ENCODE measurements around the gene PITPNC1.

Gene PITPNC1

DNA sequence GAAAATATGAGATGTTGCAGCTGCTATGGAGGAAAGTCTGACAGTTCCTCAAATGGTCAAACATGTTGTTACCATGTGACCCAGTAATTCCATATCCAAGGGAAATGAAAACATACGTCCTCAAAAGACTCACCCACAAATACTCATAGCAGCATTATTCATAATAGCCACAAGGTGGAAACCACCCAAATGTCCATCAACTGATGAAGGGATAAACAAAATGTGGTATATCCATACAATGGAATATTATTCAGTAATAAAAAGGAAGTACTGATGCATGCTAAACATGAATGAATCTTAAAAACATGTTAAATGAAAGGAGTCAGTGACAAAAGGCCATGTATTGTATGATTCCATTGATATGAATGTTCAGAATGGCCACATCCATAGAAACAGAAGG is 140.2 kb downstream of the PITPNC1 start:
- DNase-seq (ENCODE audit: low read depth, low spot score): no peak
- H3K4me1 ChIP-seq (ENCODE audit: insufficient read depth, insufficient read length): peaks cover 12% of the 10 kb centered on the region
- TF ChIP-seq YY1 (IDR thresholded peaks at IDR 0.05; ENCODE audit: insufficient read depth, insufficient read length) (no peak), ZNF274 (IDR thresholded peaks at IDR 0.05; ENCODE audit: low read depth, low read length) (no peak), SUZ12 (IDR thresholded peaks at IDR 0.05; ENCODE audit: extremely low read depth, insufficient read depth, insufficient read length) (no peak)
- no peak overlapping the region for H3K9ac ChIP-seq (ENCODE audit: insufficient read length, low read depth)
- H3K36me3 ChIP-seq (ENCODE audit: insufficient read depth, insufficient read length, low read length): no peaks in the 10 kb centered on the region
- peaks cover 5% of the 10 kb centered on the region; the same call in 1 of the 2 replicates for H3K9me3 ChIP-seq (ENCODE audit: insufficient read depth, low read length)
- no peaks in the 10 kb centered on the region for H3K27me3 ChIP-seq (ENCODE audit: insufficient read depth, insufficient read length)
- no peak overlapping the region for H3K4me3 ChIP-seq (ENCODE audit: insufficient read length, low read depth)

GRCh38 chr17:67518876-67519275 is 141.8 kb downstream of the PITPNC1 start:
- Histone ChIP-seq H3K9ac (ENCODE audit: insufficient read length, low read depth) (no peak overlapping the region), H3K9me3 (ENCODE audit: insufficient read depth, low read length) (peaks cover 5% of the 10 kb centered on the region; the same call in 1 of the 2 replicates), H3K4me3 (ENCODE audit: insufficient read length, low read depth) (no peak overlapping the region), H3K36me3 (ENCODE audit: insufficient read depth, insufficient read length, low read length) (no peaks in the 10 kb centered on the region), H3K4me1 (ENCODE audit: insufficient read depth, insufficient read length) (peaks cover 12% of the 10 kb centered on the region), H3K27me3 (ENCODE audit: insufficient read depth, insufficient read length) (no peaks in the 10 kb centered on the region)
- no peak for DNase-seq (ENCODE audit: low read depth, low spot score)
- TF ChIP-seq SUZ12 (IDR thresholded peaks at IDR 0.05; ENCODE audit: extremely low read depth, insufficient read depth, insufficient read length) (no peak), YY1 (IDR thresholded peaks at IDR 0.05; ENCODE audit: insufficient read depth, insufficient read length) (no peak)

- Histone ChIP-seq H3K4me1 (ENCODE audit: insufficient read depth, insufficient read length) (peaks cover 12% of the 10 kb centered on the region), H3K9ac (ENCODE audit: insufficient read length, low read depth) (no peak overlapping the region), H3K36me3 (ENCODE audit: insufficient read depth, insufficient read length, low read length) (no peaks in the 10 kb centered on the region), H3K9me3 (ENCODE audit: insufficient read depth, low read length) (peaks cover 5% of the 10 kb centered on the region; the same call in 1 of the 2 replicates), H3K27me3 (ENCODE audit: insufficient read depth, insufficient read length) (no peaks in the 10 kb centered on the region), H3K4me3 (ENCODE audit: insufficient read length, low read depth) (no peak overlapping the region)
- peak; percentile 48 for DNase-seq (ENCODE audit: low read depth, low spot score)
- TF ChIP-seq YY1 (IDR thresholded peaks at IDR 0.05; ENCODE audit: insufficient read depth, insufficient read length): no peak
- TF ChIP-seq ZNF274 (IDR thresholded peaks at IDR 0.05; ENCODE audit: low read depth, low read length): no peak
- TF ChIP-seq SUZ12 (IDR thresholded peaks at IDR 0.05; ENCODE audit: extremely low read depth, insufficient read depth, insufficient read length): no peak
Measured at GRCh38 chr17:67519801-67520251, 142.7 kb downstream of the PITPNC1 start.

GRCh38 chr17:67520252-67520906 is 143.3 kb downstream of the PITPNC1 start:
- H3K9me3 ChIP-seq (ENCODE audit: insufficient read depth, low read length): peaks cover 5% of the 10 kb centered on the region; the same call in 1 of the 2 replicates
- H3K4me3 ChIP-seq (ENCODE audit: insufficient read length, low read depth): no peak overlapping the region
- no peaks in the 10 kb centered on the region for H3K36me3 ChIP-seq (ENCODE audit: insufficient read depth, insufficient read length, low read length)
- H3K9ac ChIP-seq (ENCODE audit: insufficient read length, low read depth): no peak overlapping the region
- H3K4me1 ChIP-seq (ENCODE audit: insufficient read depth, insufficient read length): peaks cover 12% of the 10 kb centered on the region
- no peak for DNase-seq (ENCODE audit: low read depth, low spot score)
- H3K27me3 ChIP-seq (ENCODE audit: insufficient read depth, insufficient read length): no peaks in the 10 kb centered on the region
- TF ChIP-seq YY1 (IDR thresholded peaks at IDR 0.05; ENCODE audit: insufficient read depth, insufficient read length): no peak
- no peak for TF ChIP-seq SUZ12 (IDR thresholded peaks at IDR 0.05; ENCODE audit: extremely low read depth, insufficient read depth, insufficient read length)
- no peak for TF ChIP-seq ZNF274 (IDR thresholded peaks at IDR 0.05; ENCODE audit: low read depth, low read length)

DNA sequence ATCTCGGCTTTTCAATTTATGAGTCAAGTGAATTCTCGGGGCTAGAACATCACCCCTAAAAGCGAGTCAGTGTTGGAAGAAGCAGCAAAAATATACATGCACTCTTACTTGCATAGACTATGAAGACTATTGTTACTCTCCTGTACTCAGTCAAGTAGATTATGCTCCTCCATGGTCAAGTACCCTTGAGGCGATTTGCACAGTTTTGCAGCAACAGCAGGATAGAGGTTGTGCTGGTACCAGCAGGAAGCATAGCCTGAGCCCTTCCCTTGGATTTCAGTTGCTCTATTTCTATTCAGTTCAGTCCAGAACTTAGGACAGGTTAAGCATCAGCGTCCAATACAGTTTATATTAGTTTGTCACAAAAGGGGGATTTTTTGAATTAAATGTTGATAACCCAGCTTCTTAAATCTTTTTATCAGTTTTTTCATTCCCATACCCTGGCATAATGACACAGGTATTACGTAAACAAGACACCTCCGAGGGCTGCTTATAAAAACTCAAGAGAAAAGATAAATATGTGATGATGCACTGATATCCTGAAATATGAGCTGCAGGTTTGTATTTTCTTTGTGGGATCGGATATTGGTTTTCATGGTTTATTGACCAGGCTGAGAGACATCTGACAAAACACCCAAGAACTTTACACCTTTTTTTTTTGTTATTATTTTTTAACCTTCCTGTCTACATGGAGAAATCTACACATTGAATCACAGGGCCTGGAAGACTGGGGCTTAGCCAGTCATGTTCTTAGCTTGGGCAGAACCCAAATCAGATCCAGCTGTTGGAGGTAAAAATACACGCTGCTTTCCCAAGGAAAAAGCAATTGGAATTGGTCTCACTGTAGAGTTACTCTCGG is 144.1 kb downstream of the PITPNC1 start:
- H3K27me3 ChIP-seq (ENCODE audit: insufficient read depth, insufficient read length): no peaks in the 10 kb centered on the region
- no peaks in the 10 kb centered on the region for H3K36me3 ChIP-seq (ENCODE audit: insufficient read depth, insufficient read length, low read length)
- no peak overlapping the region for H3K4me3 ChIP-seq (ENCODE audit: insufficient read length, low read depth)
- DNase-seq (ENCODE audit: low read depth, low spot score): no peak
- H3K9me3 ChIP-seq (ENCODE audit: insufficient read depth, low read length): peaks cover 5% of the 10 kb centered on the region; the same call in 1 of the 2 replicates
- H3K9ac ChIP-seq (ENCODE audit: insufficient read length, low read depth): no peak overlapping the region
- TF ChIP-seq ZNF274 (IDR thresholded peaks at IDR 0.05; ENCODE audit: low read depth, low read length) (no peak), YY1 (IDR thresholded peaks at IDR 0.05; ENCODE audit: insufficient read depth, insufficient read length) (no peak), SUZ12 (IDR thresholded peaks at IDR 0.05; ENCODE audit: extremely low read depth, insufficient read depth, insufficient read length) (no peak)
- H3K4me1 ChIP-seq (ENCODE audit: insufficient read depth, insufficient read length): peaks cover 12% of the 10 kb centered on the region

DNA sequence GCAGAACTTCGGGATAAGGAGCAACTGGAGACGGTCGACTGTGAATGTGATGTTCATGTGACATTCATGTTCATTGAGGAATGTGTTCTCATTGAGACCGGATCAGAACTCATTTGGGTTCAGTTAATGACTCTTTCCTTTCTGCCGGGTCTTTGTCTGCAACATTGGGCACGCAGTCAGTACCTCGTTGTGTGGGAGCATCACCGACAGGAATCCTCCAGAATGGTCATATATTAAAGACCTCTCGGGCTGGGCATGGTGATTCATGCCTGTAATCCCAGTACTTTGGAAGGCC is 144.6 kb downstream of the PITPNC1 start:
- no peaks in the 10 kb centered on the region for H3K36me3 ChIP-seq (ENCODE audit: insufficient read depth, insufficient read length, low read length)
- H3K9ac ChIP-seq (ENCODE audit: insufficient read length, low read depth): no peak overlapping the region
- DNase-seq (ENCODE audit: low read depth, low spot score): no peak
- no peaks in the 10 kb centered on the region for H3K27me3 ChIP-seq (ENCODE audit: insufficient read depth, insufficient read length)
- no peak for TF ChIP-seq SUZ12 (IDR thresholded peaks at IDR 0.05; ENCODE audit: extremely low read depth, insufficient read depth, insufficient read length)
- no peak for TF ChIP-seq YY1 (IDR thresholded peaks at IDR 0.05; ENCODE audit: insufficient read depth, insufficient read length)
- no peak for TF ChIP-seq ZNF274 (IDR thresholded peaks at IDR 0.05; ENCODE audit: low read depth, low read length)
- H3K9me3 ChIP-seq (ENCODE audit: insufficient read depth, low read length): peaks cover 5% of the 10 kb centered on the region; the same call in 1 of the 2 replicates
- H3K4me1 ChIP-seq (ENCODE audit: insufficient read depth, insufficient read length): peaks cover 12% of the 10 kb centered on the region
- no peak overlapping the region for H3K4me3 ChIP-seq (ENCODE audit: insufficient read length, low read depth)

GRCh38 chr17:67523101-67523500 is 146.0 kb downstream of the PITPNC1 start:
- no peak overlapping the region for H3K4me3 ChIP-seq (ENCODE audit: insufficient read length, low read depth)

More at GRCh38 chr17:67523101-67523500, 146.0 kb downstream of the PITPNC1 start:
- H3K27me3 ChIP-seq (ENCODE audit: insufficient read depth, insufficient read length): no peaks in the 10 kb centered on the region
- H3K9ac ChIP-seq (ENCODE audit: insufficient read length, low read depth): no peak overlapping the region
- no peaks in the 10 kb centered on the region for H3K36me3 ChIP-seq (ENCODE audit: insufficient read depth, insufficient read length, low read length)
- H3K4me1 ChIP-seq (ENCODE audit: insufficient read depth, insufficient read length): peaks cover 12% of the 10 kb centered on the region
- no peaks in the 10 kb centered on the region for H3K9me3 ChIP-seq (ENCODE audit: insufficient read depth, low read length)
- no peak for DNase-seq (ENCODE audit: low read depth, low spot score)
- no peak for TF ChIP-seq SUZ12 (IDR thresholded peaks at IDR 0.05; ENCODE audit: extremely low read depth, insufficient read depth, insufficient read length)
- TF ChIP-seq YY1 (IDR thresholded peaks at IDR 0.05; ENCODE audit: insufficient read depth, insufficient read length): no peak
- TF ChIP-seq ZNF274 (IDR thresholded peaks at IDR 0.05; ENCODE audit: low read depth, low read length): no peak
